Fibroblast of lung (primary cell): ENCODE results near the gene PRDX5. TPM values are rescaled to one million over a fixed set of nuclear protein-coding genes. Genes with fewer than 3 reads are reported as not detected.
"Not testable (repeated sequence)": the region's sequence is repeated elsewhere in the genome, so short reads cannot be mapped to it uniquely, and the experiment has no call there.

Source experiments
- DNase-seq, 2 donors: peaks; one replicate each; pipeline versions ENCODE4 v3.0.0 to v3.0.0-alpha.2; 2010; ENCODE audit warnings: low read depth in 2 of 2
- H2AFZ ChIP-seq: 2 replicates; pipeline ENCODE4 v1.5.1; 2012; ENCODE audit warnings: low read length, control low read depth, inconsistent platforms
- H3K27ac ChIP-seq: 2 replicates; pipeline ENCODE4 v1.5.1; 2011; ENCODE audit warnings: low read length, control low read depth; ENCODE audit not compliant: insufficient read depth
- H3K27me3 ChIP-seq: 2 replicates; pipeline ENCODE4 v1.5.1; 2011; ENCODE audit warnings: mild to moderate bottlenecking, low read length; ENCODE audit not compliant: control insufficient read depth, insufficient read depth
- H3K36me3 ChIP-seq: 2 replicates; pipeline ENCODE4 v1.5.1; 2011; ENCODE audit warnings: low read length; ENCODE audit not compliant: control insufficient read depth, insufficient read depth
- H3K4me1 ChIP-seq: 2 replicates; pipeline ENCODE4 v1.5.1; 2011; ENCODE audit warnings: low read length; ENCODE audit not compliant: control insufficient read depth, insufficient read depth; ENCODE audit errors: extremely low read depth
- H3K4me2 ChIP-seq: 2 replicates; pipeline ENCODE4 v1.5.1; 2011; ENCODE audit warnings: low read length, control low read depth; ENCODE audit not compliant: insufficient read depth; ENCODE audit errors: extremely low read depth
- H3K4me3 ChIP-seq, 4 experiments: fragments of 200-600 bp in 1 of 4; sonication (generic) in 1 of 4; replicated peaks in 1 of 4; 2 replicates each; pipeline ENCODE4 v1.5.1; 2011 to 2016; ENCODE audit warnings: low read length in 4 of 4, low read depth in 3 of 4, mild to moderate bottlenecking in 3 of 4, control low read depth in 2 of 4, inconsistent platforms in 1 of 4, mixed read lengths in 1 of 4; ENCODE audit not compliant: insufficient read depth in 1 of 4; ENCODE audit errors: control extremely low read depth in 1 of 4
- H3K79me2 ChIP-seq: 2 replicates; pipeline ENCODE4 v1.5.1; 2012; ENCODE audit warnings: mild to moderate bottlenecking, low read length, inconsistent platforms; ENCODE audit not compliant: control insufficient read depth, insufficient read depth
- H3K9ac ChIP-seq: 2 replicates; pipeline ENCODE4 v1.5.1; 2011; ENCODE audit warnings: mild to moderate bottlenecking, low read length, control low read depth; ENCODE audit not compliant: insufficient read depth
- H3K9me3 ChIP-seq: 2 replicates; pipeline ENCODE4 v1.5.1; 2012; ENCODE audit warnings: low read depth, low read length; ENCODE audit not compliant: control insufficient read depth, insufficient read depth
- H4K20me1 ChIP-seq: 2 replicates; pipeline ENCODE4 v1.5.1; 2011; ENCODE audit warnings: low read length; ENCODE audit not compliant: control insufficient read depth, insufficient read depth; ENCODE audit errors: extremely low read depth
- EZH2 ChIP-seq: IDR thresholded peaks from 2 replicates; pipeline ENCODE4 v1.5.1; 2012; ENCODE audit warnings: low read length, control low read depth, mild to moderate bottlenecking; ENCODE audit errors: missing control alignments
- polyA plus RNA-seq, 2 donors: library from polyadenylated mRNA; depleted of rRNA in 1 of 2; stranded (reverse) in 1 of 2; unstranded in 1 of 2; fragments of >200 nt; gene quantifications; 2 replicates each; pipeline ENCODE4 v1.2.1, GENCODE V29; 2011 to 2012; ENCODE audit warnings: missing spikeins in 1 of 2
- total RNA-seq: library from RNA; depleted of rRNA; stranded (reverse); fragments of >200 nt; gene quantifications from 2 replicates; pipeline ENCODE4 v1.2.1, GENCODE V29; 2014
- TF ChIP-seq, protein P1 (sequence below), 2 donors: IDR thresholded peaks in 1 of 2; conservative IDR thresholded peaks in 1 of 2; 1 replicate in 1 of 2; 2 replicates in 1 of 2; pipeline ENCODE4 v1.5.1; 2011 to 2012; ENCODE audit warnings: low read length in 2 of 2, control low read depth in 1 of 2, inconsistent platforms in 1 of 2, low read depth in 1 of 2, mild to moderate bottlenecking in 1 of 2

The PRDX5 gene
- total and polyA plus RNA-seq, 2 donors (not counting 1 experiment from before 2014, with no cell fraction given), result 319 to 431 TPM

DNA sequence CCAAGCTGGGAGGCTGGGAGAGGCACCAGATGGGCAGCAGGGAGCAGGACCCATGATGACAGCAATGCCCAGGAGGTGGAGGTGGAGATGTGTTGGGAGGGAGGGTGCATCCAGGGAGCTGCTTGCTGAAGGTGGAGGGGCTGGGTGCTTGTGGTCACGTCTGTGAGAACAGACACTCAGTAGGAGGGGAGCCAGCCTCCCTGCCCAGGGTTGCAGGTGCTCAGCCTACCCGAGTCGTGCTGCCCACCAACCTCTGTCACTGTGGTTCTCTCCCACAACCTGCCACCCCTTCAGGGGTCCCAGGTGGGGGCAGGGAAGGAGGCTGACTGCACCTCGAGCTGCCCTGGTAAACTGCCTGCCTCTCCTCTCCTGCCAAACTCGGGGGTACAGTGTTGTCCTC is 5.5 kb downstream of the PRDX5 start:
- Histone ChIP-seq H3K79me2 (peaks cover 1% of the 10 kb centered on the region), H3K36me3 (peaks cover 5% of the 10 kb centered on the region), H3K27ac (no peak overlapping the region), H3K9ac (no peak overlapping the region), H3K27me3 (no peaks in the 10 kb centered on the region), H2AFZ (no peak overlapping the region), H3K4me2 (no peak overlapping the region), H4K20me1 (no peaks in the 10 kb centered on the region), H3K4me3 (no peak overlapping the region), H3K4me1 (no peaks in the 10 kb centered on the region), H3K9me3 (no peaks in the 10 kb centered on the region)
- TF ChIP-seq, protein P1, sequence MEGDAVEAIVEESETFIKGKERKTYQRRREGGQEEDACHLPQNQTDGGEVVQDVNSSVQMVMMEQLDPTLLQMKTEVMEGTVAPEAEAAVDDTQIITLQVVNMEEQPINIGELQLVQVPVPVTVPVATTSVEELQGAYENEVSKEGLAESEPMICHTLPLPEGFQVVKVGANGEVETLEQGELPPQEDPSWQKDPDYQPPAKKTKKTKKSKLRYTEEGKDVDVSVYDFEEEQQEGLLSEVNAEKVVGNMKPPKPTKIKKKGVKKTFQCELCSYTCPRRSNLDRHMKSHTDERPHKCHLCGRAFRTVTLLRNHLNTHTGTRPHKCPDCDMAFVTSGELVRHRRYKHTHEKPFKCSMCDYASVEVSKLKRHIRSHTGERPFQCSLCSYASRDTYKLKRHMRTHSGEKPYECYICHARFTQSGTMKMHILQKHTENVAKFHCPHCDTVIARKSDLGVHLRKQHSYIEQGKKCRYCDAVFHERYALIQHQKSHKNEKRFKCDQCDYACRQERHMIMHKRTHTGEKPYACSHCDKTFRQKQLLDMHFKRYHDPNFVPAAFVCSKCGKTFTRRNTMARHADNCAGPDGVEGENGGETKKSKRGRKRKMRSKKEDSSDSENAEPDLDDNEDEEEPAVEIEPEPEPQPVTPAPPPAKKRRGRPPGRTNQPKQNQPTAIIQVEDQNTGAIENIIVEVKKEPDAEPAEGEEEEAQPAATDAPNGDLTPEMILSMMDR (conservative IDR thresholded peaks at IDR 0.05 in 1 of 2, IDR thresholded peaks at IDR 0.05 in 1 of 2; ENCODE audit: low read depth in 1 of 2, low read length in 2 of 2), result no peak
- TF ChIP-seq EZH2, result no peak
- no peak for DNase-seq

DNA sequence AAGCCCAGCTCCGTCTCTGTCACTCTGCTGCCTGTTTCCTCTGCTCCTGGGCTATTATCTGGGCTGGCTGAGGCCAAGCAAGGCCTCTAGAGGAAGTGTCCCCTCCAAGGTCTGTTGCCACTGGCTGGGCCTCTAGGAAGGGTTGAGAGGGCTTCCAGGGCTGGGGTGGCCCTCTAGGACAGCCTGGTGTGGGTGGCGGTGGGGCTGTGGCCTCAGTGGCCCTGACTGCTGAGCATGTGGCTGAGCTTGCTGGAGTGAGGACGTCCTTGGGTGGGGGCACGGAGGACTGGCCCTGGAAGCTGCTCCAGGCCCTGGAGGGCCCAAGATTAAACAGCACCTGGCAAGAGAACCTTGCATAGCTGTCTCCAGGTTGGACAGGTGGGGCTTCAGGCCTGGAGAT is 6.1 kb downstream of the PRDX5 start:
- H3K9ac ChIP-seq, H3K79me2 ChIP-seq, H4K20me1 ChIP-seq, H3K9me3 ChIP-seq, H3K27ac ChIP-seq, H3K4me3 ChIP-seq, H2AFZ ChIP-seq, DNase-seq, H3K4me2 ChIP-seq, H3K4me1 ChIP-seq, H3K27me3 ChIP-seq, H3K36me3 ChIP-seq: not testable (repeated sequence)

DNA sequence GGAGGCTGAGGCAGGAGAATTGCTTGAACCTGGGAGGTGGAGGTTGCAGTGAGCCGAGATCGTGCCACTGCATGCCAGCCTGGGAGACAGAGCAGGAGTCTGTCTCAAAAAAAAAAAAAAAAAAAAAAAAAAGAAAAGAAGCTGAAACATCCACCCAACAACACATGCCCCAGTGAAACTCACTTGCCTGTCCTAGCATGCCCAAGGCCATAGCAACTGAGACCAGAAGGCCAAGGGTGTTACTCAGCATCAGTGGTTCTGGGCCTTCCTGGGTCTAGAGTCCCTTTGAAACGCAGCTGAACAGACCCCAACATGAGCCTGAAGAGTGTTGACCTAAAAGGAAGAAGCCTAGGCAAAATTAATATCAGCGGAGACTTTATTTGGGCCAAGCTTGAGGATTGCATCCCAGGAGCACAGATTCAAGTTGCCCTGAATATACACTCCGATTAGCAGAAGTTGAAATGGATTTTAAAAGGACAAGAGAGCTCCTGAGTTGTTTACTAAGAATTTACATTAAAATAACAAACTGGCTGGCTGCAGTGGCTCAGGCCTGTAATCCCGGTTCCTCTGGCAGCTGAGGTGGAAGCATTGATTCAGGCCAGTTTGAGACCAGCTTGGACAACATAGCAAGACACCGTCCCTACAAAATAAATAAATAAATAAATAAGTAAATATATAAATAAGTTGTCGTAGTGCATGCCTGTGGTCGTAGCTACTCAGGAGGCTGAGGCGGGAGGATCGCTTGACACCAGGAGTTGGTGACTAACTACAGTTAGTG is 7.0 kb downstream of the PRDX5 start:
- no peak for TF ChIP-seq EZH2
- TF ChIP-seq, protein P1 (conservative IDR thresholded peaks at IDR 0.05 in 1 of 2, IDR thresholded peaks at IDR 0.05 in 1 of 2; ENCODE audit: low read depth in 1 of 2, low read length in 2 of 2), result no peak
- Histone ChIP-seq H3K27ac (no peak overlapping the region), H3K4me3 (no peak overlapping the region), H3K4me2 (no peak overlapping the region), H3K79me2 (no peaks in the 10 kb centered on the region), H4K20me1 (no peaks in the 10 kb centered on the region), H3K9me3 (no peaks in the 10 kb centered on the region), H3K9ac (no peak overlapping the region), H3K27me3 (no peaks in the 10 kb centered on the region), H3K4me1 (no peaks in the 10 kb centered on the region), H3K36me3 (peaks cover 5% of the 10 kb centered on the region), H2AFZ (no peak overlapping the region)
- DNase-seq, result no peak
